ENCODE results near the gene TYW3.

- TF ChIP-seq POLR2A (IDR thresholded peaks at IDR 0.05) (no peak), CTCF (IDR thresholded peaks at IDR 0.05) (no peak)
Observed at GRCh38 chr1:74737333-74737732, 4.4 kb downstream of the TYW3 start.
